ENCODE data around the gene TRAPPC1. TPM values are rescaled to one million over a fixed set of nuclear protein-coding genes. Genes with fewer than 3 reads are reported as not detected.
"Not testable (repeated sequence)": the region's sequence is repeated elsewhere in the genome, so short reads cannot be mapped to it uniquely, and the experiment has no call there.

TRAPPC1 gene
- total RNA-seq, 1 experiment from 2014 or later = 132 TPM

DNA sequence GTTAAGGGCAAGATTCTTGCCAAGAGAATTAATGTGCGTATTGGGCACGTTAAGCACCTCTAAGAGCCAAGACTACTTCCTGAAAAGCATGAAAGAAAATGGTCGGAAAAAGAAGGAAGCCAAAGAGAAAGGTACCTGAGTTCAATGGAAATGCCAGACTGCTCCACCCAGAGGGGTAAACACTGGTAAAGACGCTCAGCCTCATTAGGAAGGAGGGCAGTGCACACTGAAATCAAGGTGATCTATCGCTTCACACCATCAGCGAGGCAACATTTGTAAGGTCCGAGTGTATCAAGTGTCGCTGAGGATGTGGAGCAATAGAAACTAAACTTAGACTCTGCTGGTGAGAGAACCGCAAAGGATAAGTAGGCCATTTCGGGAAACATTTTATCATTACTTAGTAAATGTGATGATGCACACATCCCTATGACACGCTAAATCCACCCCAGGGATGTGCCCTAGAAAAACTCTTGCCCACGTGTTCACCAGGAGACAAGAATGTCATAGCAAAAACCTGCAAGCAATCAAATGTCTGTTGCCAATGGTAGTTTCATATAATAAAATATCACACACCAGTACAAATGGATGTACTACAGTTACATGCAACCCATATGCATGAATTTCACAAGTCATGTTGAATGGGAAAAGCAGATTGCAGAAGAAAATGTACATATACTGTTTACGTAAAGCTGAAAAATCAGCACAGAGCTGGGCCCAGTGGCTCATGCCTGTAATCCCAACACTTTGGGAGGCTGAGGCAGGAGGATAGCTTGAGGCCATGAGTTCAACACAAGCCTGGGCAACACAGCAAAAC, 23.9 kb upstream of the TRAPPC1 start:
- no peak overlapping the region for H2BK12ac ChIP-seq (ENCODE audit: insufficient read length, low read depth, low read length)
- no peaks in the 10 kb centered on the region for H3K4me1 ChIP-seq (ENCODE audit: insufficient read depth, low read length)
- no peak overlapping the region for H2AFZ ChIP-seq (ENCODE audit: low read length)
- TF ChIP-seq, protein P1, sequence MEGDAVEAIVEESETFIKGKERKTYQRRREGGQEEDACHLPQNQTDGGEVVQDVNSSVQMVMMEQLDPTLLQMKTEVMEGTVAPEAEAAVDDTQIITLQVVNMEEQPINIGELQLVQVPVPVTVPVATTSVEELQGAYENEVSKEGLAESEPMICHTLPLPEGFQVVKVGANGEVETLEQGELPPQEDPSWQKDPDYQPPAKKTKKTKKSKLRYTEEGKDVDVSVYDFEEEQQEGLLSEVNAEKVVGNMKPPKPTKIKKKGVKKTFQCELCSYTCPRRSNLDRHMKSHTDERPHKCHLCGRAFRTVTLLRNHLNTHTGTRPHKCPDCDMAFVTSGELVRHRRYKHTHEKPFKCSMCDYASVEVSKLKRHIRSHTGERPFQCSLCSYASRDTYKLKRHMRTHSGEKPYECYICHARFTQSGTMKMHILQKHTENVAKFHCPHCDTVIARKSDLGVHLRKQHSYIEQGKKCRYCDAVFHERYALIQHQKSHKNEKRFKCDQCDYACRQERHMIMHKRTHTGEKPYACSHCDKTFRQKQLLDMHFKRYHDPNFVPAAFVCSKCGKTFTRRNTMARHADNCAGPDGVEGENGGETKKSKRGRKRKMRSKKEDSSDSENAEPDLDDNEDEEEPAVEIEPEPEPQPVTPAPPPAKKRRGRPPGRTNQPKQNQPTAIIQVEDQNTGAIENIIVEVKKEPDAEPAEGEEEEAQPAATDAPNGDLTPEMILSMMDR (conservative IDR thresholded peaks at IDR 0.05) = no peak
- no peak overlapping the region for H3K23ac ChIP-seq (ENCODE audit: insufficient read length, low read depth, low read length)
- H2BK120ac ChIP-seq (ENCODE audit: low read depth, low read length, poor library complexity, severe bottlenecking) = no peak overlapping the region
- H3K27me3 ChIP-seq (ENCODE audit: insufficient read depth, low read length) = no peaks in the 10 kb centered on the region
- H3K36me3 Mint-ChIP-seq (ENCODE audit: insufficient read depth in 1 of 3, low read depth in 3 of 3) = no peaks in the 10 kb centered on the region
- H3K56ac ChIP-seq (ENCODE audit: insufficient read length, low read depth, low read length) = no peak overlapping the region
- H2BK15ac ChIP-seq (ENCODE audit: low read depth, low read length) = no peak overlapping the region
- H3K4me2 ChIP-seq (ENCODE audit: insufficient read depth, insufficient read length, low read length) = no peak overlapping the region
- H3K4me3 Mint-ChIP-seq = no peak overlapping the region; a peak in 1 of 5 replicates
- H4K20me1 ChIP-seq (ENCODE audit: control insufficient read depth, insufficient read depth, insufficient read length) = no peaks in the 10 kb centered on the region
- no peak for DNase-seq
- no peak overlapping the region for H3K27ac ChIP-seq (ENCODE audit: insufficient read length, low read depth, low read length)
- no peak overlapping the region for H4K91ac ChIP-seq (ENCODE audit: insufficient read length, low read depth, low read length)
- H3K79me1 ChIP-seq (ENCODE audit: insufficient read depth, low read depth, low read length, poor library complexity, severe bottlenecking) = no peaks in the 10 kb centered on the region
- H3K27ac Mint-ChIP-seq = no peak overlapping the region
- H3K9ac ChIP-seq (ENCODE audit: extremely low read depth, insufficient read length, low read length) = no peak overlapping the region
- H2AK5ac ChIP-seq (ENCODE audit: insufficient read length, low read length) = no peak overlapping the region
- H3K9me3 ChIP-seq (ENCODE audit: control insufficient read depth, low read depth, low read length) = no peaks in the 10 kb centered on the region
- no peak overlapping the region for H2BK20ac ChIP-seq (ENCODE audit: low read depth, low read length, poor library complexity, severe bottlenecking)
- no peak overlapping the region for H4K5ac ChIP-seq (ENCODE audit: insufficient read length, low read depth, low read length)
- no peaks in the 10 kb centered on the region; the same call in none of the 2 replicates for H3K27me3 Mint-ChIP-seq (ENCODE audit: low read depth)
- H3K14ac ChIP-seq (ENCODE audit: insufficient read depth, low read length) = no peak overlapping the region
- WGBS (ENCODE audit: extremely low coverage, insufficient read length, low lambda C conversion rate) = no CpG with 5 or more reads among the region's 13 CpGs
- H3T11ph ChIP-seq (ENCODE audit: low read length) = no peak overlapping the region
- H4K8ac ChIP-seq (replicated peaks; ENCODE audit: insufficient read length, low read depth, low read length) = no peak overlapping the region
- no peak overlapping the region for H3K4ac ChIP-seq (ENCODE audit: low read depth, low read length)
- H3K9me3 Mint-ChIP-seq = no peaks in the 10 kb centered on the region
- H3K18ac ChIP-seq (ENCODE audit: insufficient read length, low read depth, low read length) = no peak overlapping the region
- H3K23me2 ChIP-seq (ENCODE audit: insufficient read length, low read depth, low read length, poor library complexity, severe bottlenecking) = no peaks in the 10 kb centered on the region
- H3K4me1 Mint-ChIP-seq = peaks cover 3 to 9% of the 10 kb centered on the region in 2 experiments; a peak in 2 of 4 replicates
- H3K79me2 ChIP-seq (ENCODE audit: insufficient read depth, low read length) = no peaks in the 10 kb centered on the region
- no peak overlapping the region for H2BK5ac ChIP-seq (ENCODE audit: insufficient read length, low read length)

DNA sequence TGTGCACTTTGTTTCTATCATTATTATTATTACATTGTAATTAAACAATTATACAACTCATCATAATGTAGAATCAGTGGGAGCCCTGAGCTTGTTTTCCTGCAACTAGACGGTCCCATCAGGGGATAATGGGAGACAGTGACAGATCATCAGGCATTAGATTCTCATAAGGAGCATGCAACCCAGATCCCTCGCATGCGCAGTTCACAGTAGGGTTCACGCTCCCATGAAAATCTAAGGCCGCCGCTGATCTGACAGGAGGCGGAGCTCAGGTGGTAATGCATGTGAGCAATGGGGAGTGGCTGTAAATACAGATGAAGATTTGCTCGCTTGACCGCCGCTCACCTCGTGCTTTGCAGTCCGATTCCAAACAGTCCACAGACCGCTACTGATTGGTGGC, 21.5 kb upstream of the TRAPPC1 start:
- H2AFZ ChIP-seq (ENCODE audit: low read length); H4K20me1 ChIP-seq (ENCODE audit: control insufficient read depth, insufficient read depth, insufficient read length); H3K9me3 ChIP-seq (ENCODE audit: control insufficient read depth, low read depth, low read length); H2BK20ac ChIP-seq (ENCODE audit: low read depth, low read length, poor library complexity, severe bottlenecking); H3K23me2 ChIP-seq (ENCODE audit: insufficient read length, low read depth, low read length, poor library complexity, severe bottlenecking); H2BK120ac ChIP-seq (ENCODE audit: low read depth, low read length, poor library complexity, severe bottlenecking); H3K56ac ChIP-seq (ENCODE audit: insufficient read length, low read depth, low read length); H3K79me2 ChIP-seq (ENCODE audit: insufficient read depth, low read length); H4K91ac ChIP-seq (ENCODE audit: insufficient read length, low read depth, low read length); H3K27me3 Mint-ChIP-seq (ENCODE audit: low read depth); H2BK5ac ChIP-seq (ENCODE audit: insufficient read length, low read length); H2AK5ac ChIP-seq (ENCODE audit: insufficient read length, low read length); H3T11ph ChIP-seq (ENCODE audit: low read length); H4K8ac ChIP-seq (replicated peaks; ENCODE audit: insufficient read length, low read depth, low read length); H3K27ac ChIP-seq (ENCODE audit: insufficient read length, low read depth, low read length); H3K23ac ChIP-seq (ENCODE audit: insufficient read length, low read depth, low read length); H3K27me3 ChIP-seq (ENCODE audit: insufficient read depth, low read length); DNase-seq; H3K79me1 ChIP-seq (ENCODE audit: insufficient read depth, low read depth, low read length, poor library complexity, severe bottlenecking); H3K14ac ChIP-seq (ENCODE audit: insufficient read depth, low read length); H3K9ac ChIP-seq (ENCODE audit: extremely low read depth, insufficient read length, low read length); H3K27ac Mint-ChIP-seq; H2BK15ac ChIP-seq (ENCODE audit: low read depth, low read length); H3K4me3 Mint-ChIP-seq; H3K18ac ChIP-seq (ENCODE audit: insufficient read length, low read depth, low read length); H3K4me1 Mint-ChIP-seq; H3K4ac ChIP-seq (ENCODE audit: low read depth, low read length); H3K4me2 ChIP-seq (ENCODE audit: insufficient read depth, insufficient read length, low read length); H3K4me1 ChIP-seq (ENCODE audit: insufficient read depth, low read length); H4K5ac ChIP-seq (ENCODE audit: insufficient read length, low read depth, low read length); H3K9me3 Mint-ChIP-seq; H2BK12ac ChIP-seq (ENCODE audit: insufficient read length, low read depth, low read length): not testable (repeated sequence)
- H3K36me3 Mint-ChIP-seq (ENCODE audit: insufficient read depth in 1 of 3, low read depth in 3 of 3) = peaks cover 5 to 20% (median 15%) of the 10 kb centered on the region in 3 experiments; a peak in 5 of 7 replicates
- WGBS (ENCODE audit: extremely low coverage, insufficient read length, low lambda C conversion rate) = no CpG with 5 or more reads among the region's 13 CpGs
